ENCODE results near the gene ZNF778. TPM values are rescaled to one million over a fixed set of nuclear protein-coding genes. Genes with fewer than 3 reads are reported as not detected.

ZNF778 gene
- total and polyA plus RNA-seq, 11 donors = 1.6 to 14.6 (median 9.2) TPM

DNA sequence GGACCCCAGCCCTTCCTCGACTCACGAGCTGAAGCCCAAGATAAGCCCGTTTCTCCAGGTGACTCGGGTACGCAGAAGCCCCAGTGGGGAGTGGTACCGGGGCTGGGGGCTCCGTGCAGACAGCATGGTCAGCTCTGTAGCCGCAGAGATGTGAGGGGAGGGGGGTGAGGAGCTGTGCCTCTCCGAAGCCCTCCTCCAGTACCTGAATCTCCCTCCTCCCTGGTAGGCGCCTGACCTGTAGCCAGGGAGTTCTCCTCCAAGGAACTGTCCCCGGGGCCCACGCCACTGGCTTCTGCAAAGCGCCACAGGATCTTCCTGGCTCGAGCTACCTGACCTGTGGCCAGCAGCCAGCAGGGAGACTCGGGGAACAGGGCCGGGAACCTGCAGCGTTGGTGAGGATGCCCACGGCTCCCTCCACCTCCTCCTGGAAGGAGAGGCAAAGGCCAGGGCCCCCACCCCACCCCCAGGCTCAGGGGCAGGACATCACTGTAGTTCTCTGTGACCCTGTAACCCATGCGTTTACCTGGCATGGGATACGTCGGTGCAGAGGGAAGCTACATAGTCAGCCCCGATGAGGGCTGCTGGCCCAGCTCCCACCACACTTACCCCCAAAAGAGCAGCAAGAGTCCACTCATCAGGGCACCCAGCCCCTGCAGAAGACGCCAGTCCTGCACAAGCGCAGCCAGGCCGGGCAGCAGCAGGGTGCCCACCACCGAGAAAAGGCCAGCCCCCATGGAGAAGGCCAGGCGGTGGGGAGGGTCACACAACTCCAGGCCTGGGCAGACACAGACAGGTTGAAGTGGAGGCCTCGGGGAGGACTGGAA lies 18.9 kb upstream of the ZNF778 start:
- peaks cover 0 to 20% (median 0%) of the 10 kb centered on the region in 12 donors for H3K4me1 ChIP-seq
- no peaks in the 10 kb centered on the region for H3K36me3 ChIP-seq
- TF ChIP-seq, protein P1, sequence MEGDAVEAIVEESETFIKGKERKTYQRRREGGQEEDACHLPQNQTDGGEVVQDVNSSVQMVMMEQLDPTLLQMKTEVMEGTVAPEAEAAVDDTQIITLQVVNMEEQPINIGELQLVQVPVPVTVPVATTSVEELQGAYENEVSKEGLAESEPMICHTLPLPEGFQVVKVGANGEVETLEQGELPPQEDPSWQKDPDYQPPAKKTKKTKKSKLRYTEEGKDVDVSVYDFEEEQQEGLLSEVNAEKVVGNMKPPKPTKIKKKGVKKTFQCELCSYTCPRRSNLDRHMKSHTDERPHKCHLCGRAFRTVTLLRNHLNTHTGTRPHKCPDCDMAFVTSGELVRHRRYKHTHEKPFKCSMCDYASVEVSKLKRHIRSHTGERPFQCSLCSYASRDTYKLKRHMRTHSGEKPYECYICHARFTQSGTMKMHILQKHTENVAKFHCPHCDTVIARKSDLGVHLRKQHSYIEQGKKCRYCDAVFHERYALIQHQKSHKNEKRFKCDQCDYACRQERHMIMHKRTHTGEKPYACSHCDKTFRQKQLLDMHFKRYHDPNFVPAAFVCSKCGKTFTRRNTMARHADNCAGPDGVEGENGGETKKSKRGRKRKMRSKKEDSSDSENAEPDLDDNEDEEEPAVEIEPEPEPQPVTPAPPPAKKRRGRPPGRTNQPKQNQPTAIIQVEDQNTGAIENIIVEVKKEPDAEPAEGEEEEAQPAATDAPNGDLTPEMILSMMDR (IDR thresholded peaks at IDR 0.05) = no peak
- no peak for TF ChIP-seq POLR2A (IDR thresholded peaks at IDR 0.05)
- DNase-seq (peak in 2 of 5 donors; percentile 18 to 28), ATAC-seq (no peak)
- H3K27me3 ChIP-seq = peaks cover 25 to 59% (median 47%) of the 10 kb centered on the region in 9 donors
- 80 to 87% (median 84%) methylated on average over 17 to 28 of the region's 28 CpGs for WGBS, 4 donors
- intact Hi-C loops (cut with DNase I) = loop anchor here in 1 of 10 donors (10.0 kb wide), 1 partner anchor 384 kb away; the partner anchor contains the start of gene APRT
- H3K4me3 ChIP-seq = no peak overlapping the region
- H3K27ac ChIP-seq = no peak overlapping the region
- H3K9me3 ChIP-seq = peaks cover 0 to 4% (median 0%) of the 10 kb centered on the region in 12 donors

DNA sequence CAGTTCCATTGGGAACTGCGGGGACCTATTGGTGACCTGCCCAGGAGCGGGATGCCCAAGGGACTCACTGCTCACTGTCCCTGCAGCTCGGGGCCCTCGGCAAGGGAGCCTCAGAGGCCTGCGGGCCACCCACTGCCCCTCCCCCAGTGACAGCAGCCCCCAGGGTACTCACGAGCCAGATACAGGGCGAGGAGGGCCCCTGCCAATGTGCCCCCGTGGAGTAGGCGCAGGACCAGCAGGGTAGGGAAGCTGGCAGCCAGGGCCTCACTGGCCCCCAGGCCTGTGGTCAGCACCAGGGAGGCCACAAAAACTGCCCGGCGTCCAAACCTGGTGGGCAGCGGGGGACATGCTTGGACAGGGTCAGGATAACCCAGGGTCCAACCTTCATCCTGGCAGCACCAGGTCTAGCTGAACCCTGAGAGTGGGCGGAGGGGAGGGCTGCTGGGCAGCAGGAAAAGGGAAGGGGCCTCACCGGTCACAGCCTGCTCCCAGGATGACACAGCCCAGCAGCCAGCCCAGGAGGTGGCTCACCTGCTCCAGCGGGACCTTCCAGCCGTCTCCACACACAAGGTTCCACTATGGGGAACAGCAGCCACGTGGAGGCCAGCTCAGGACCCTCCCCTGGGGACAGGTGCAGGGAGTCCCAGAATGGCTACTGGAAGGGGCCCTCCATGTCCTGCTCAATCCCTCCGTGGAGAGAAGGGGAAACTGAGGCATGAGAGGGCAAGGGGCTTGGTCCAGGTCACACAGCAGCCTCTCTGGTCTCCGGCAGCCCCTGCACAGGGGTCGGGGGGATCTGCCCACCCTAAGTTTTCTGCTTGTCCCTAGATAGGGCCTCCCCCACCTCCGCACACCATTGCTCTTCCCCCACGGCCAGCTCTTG lies 18.0 kb upstream of the ZNF778 start:
- Histone ChIP-seq H3K27ac (no peak overlapping the region), H3K36me3 (no peaks in the 10 kb centered on the region), H3K4me1 (peaks cover 0 to 20% (median 0%) of the 10 kb centered on the region in 12 donors), H3K4me3 (no peak overlapping the region), H3K27me3 (peaks cover 25 to 66% (median 51%) of the 10 kb centered on the region in 9 donors), H3K9me3 (peaks cover 0 to 4% (median 0%) of the 10 kb centered on the region in 12 donors)
- DNase-seq (peak in 1 of 5 donors; percentile 17), ATAC-seq (no peak)
- 70 to 85% (median 81%) methylated on average over 10 to 22 of the region's 22 CpGs for WGBS, 4 donors
- intact Hi-C loops (cut with DNase I) = loop anchor here in 1 of 10 donors (10.0 kb wide), 1 partner anchor 385 kb away; the partner anchor contains the start of gene APRT
- no peak for TF ChIP-seq POLR2A (IDR thresholded peaks at IDR 0.05)
- TF ChIP-seq, protein P1 (IDR thresholded peaks at IDR 0.05) = no peak

DNA sequence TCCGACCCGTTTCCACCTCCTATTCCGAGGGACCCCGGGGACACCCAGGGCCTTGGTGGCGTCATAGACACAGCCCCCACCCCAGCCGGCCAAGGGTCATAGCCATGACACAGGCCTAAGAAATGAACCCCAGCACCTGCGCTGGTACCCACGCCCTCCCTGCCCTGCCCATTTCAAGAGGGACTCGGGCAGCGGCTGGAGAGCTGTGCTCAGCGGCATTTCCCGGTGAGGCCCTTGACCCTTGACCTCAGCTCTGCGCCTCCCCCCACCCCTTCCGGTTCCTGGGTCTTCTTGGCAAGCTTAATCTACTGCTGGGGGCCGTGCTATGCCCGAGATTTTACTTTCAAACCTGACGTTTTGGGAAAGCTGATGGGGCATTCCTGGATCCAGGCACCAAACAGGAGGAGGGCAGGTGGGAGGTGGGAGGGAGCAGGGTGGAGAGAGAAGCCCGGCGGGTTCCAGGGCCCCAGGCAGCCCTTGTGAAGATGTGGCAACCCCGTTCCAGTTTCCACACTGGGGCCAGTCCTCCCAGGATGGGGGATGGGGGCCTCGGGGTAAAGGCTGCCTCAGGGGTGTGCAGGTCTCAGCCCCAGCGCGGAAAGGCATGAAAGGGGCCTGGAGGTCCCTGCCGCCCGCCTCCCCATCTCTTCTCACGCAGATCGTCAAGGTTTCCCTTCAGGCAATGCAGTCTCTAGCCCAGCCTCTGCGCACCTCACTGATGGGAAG lies 17.2 kb upstream of the ZNF778 start, which contains the start of gene SLC22A31:
TSS of gene SLC22A31 (minus strand) at position 414 of the 726 bp plus-strand sequence. CDS start at position 378, 36 bp downstream.
- H3K27me3 ChIP-seq = peaks cover 25 to 74% (median 51%) of the 10 kb centered on the region in 9 donors
- DNase-seq = peak in 1 of 5 donors; percentile 18
- H3K36me3 ChIP-seq = no peaks in the 10 kb centered on the region
- WGBS, 4 donors = 18 to 28% (median 21%) methylated on average over 23 to 28 of the region's 28 CpGs
- no peak for ATAC-seq
- H3K4me1 ChIP-seq = peaks cover 0 to 20% (median 0%) of the 10 kb centered on the region in 12 donors
- intact Hi-C loops (cut with DNase I) = no loop called here
- TF ChIP-seq POLR2A (IDR thresholded peaks at IDR 0.05) = no peak
- TF ChIP-seq, protein P1 (IDR thresholded peaks at IDR 0.05) = no peak
- peaks cover 0 to 4% (median 0%) of the 10 kb centered on the region in 12 donors for H3K9me3 ChIP-seq
- peak within 1 kb of the TSS in 9 of 12 donors; percentile 12 to 50 (median 35) for H3K4me3 ChIP-seq
- H3K27ac ChIP-seq = no peak within 1 kb of the TSS
